ENCODE data around the gene PRUNE2.
"Not testable (repeated sequence)": the region's sequence is repeated elsewhere in the genome, so short reads cannot be mapped to it uniquely, and the experiment has no call there.

PRUNE2 gene

GRCh38 chr9:76692458-76693129 lies 213.3 kb downstream of the PRUNE2 start:
- DNase-seq (ENCODE audit: low spot score): no peak

GRCh38 chr9:76691517-76692313 lies 214.2 kb downstream of the PRUNE2 start:
- DNase-seq (ENCODE audit: low spot score): no peak

GRCh38 chr9:76690973-76691370 lies 214.9 kb downstream of the PRUNE2 start:
- no peak for DNase-seq (ENCODE audit: low spot score)

- DNase-seq (ENCODE audit: low spot score): no peak
Observed at GRCh38 chr9:76690246-76690972, 215.5 kb downstream of the PRUNE2 start.

GRCh38 chr9:76688471-76689238 lies 217.3 kb downstream of the PRUNE2 start:
- DNase-seq (ENCODE audit: low spot score): no peak

- peak; percentile 64 for DNase-seq (ENCODE audit: low spot score)
Observed at GRCh38 chr9:76687861-76688391, 218.0 kb downstream of the PRUNE2 start.

- DNase-seq (ENCODE audit: low spot score): no peak
Observed at GRCh38 chr9:76686756-76687155, 219.2 kb downstream of the PRUNE2 start.

GRCh38 chr9:76684213-76684612 lies 221.7 kb downstream of the PRUNE2 start:
- no peak for DNase-seq (ENCODE audit: low spot score)

GRCh38 chr9:76681556-76681955 lies 224.4 kb downstream of the PRUNE2 start:
- DNase-seq (ENCODE audit: low spot score): no peak

- DNase-seq (ENCODE audit: low spot score): no peak
Observed at GRCh38 chr9:76680716-76681425, 225.0 kb downstream of the PRUNE2 start.

GRCh38 chr9:76677481-76678055 lies 228.3 kb downstream of the PRUNE2 start:
- DNase-seq (ENCODE audit: low spot score): no peak

- no peak for DNase-seq (ENCODE audit: low spot score)
Observed at GRCh38 chr9:76676857-76677256, 229.1 kb downstream of the PRUNE2 start.

GRCh38 chr9:76667521-76667957 lies 238.4 kb downstream of the PRUNE2 start:
- DNase-seq (ENCODE audit: low spot score): no peak

GRCh38 chr9:76665966-76666365 lies 239.9 kb downstream of the PRUNE2 start:
- not testable (repeated sequence) for DNase-seq (ENCODE audit: low spot score)

GRCh38 chr9:76665458-76665857 lies 240.5 kb downstream of the PRUNE2 start:
- no peak for DNase-seq (ENCODE audit: low spot score)

GRCh38 chr9:76664120-76664519 lies 241.8 kb downstream of the PRUNE2 start:
- no peak for DNase-seq (ENCODE audit: low spot score)

- DNase-seq (ENCODE audit: low spot score): no peak
Observed at GRCh38 chr9:76662476-76663281, 243.2 kb downstream of the PRUNE2 start.

- DNase-seq (ENCODE audit: low spot score): peak; percentile 83
Observed at GRCh38 chr9:76658510-76659231, 247.2 kb downstream of the PRUNE2 start.

- DNase-seq (ENCODE audit: low spot score): no peak
Observed at GRCh38 chr9:76657265-76657664, 248.6 kb downstream of the PRUNE2 start.
